VCaP (cell line): Measurements from ENCODE around the gene TMEM117.

Experiments
- H3K27ac ChIP-seq: fragments of 450-650 bp; 2 replicates; pipeline ENCODE4 v1.5.1; 2017
- TF ChIP-seq, protein P1 (sequence below): fragments of 450-650 bp; conservative IDR thresholded peaks from 2 replicates; pipeline ENCODE4 v1.5.1; 2017; ENCODE audit warnings: mild to moderate bottlenecking, moderate library complexity

The TMEM117 gene

DNA sequence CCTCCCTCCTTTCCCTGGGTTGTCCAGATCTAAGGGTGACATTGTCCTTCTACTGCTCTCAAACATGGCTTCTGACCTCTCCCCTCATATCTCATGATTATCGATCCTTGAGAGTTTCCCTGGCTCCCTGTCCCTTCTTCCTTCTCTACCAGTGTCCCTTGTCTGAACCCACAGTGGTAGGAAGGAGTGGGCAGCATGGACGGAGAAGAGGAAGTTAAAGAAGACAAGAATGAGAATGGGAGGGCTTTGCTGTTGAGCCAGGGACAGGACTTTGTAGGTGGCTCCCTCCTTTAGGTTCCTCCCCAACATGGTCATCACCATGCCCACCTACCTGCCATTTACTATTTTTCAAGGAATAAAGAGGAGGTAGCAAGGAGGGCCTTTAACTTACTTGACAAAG lies 166.7 kb downstream of the TMEM117 start:
- TF ChIP-seq, protein P1, sequence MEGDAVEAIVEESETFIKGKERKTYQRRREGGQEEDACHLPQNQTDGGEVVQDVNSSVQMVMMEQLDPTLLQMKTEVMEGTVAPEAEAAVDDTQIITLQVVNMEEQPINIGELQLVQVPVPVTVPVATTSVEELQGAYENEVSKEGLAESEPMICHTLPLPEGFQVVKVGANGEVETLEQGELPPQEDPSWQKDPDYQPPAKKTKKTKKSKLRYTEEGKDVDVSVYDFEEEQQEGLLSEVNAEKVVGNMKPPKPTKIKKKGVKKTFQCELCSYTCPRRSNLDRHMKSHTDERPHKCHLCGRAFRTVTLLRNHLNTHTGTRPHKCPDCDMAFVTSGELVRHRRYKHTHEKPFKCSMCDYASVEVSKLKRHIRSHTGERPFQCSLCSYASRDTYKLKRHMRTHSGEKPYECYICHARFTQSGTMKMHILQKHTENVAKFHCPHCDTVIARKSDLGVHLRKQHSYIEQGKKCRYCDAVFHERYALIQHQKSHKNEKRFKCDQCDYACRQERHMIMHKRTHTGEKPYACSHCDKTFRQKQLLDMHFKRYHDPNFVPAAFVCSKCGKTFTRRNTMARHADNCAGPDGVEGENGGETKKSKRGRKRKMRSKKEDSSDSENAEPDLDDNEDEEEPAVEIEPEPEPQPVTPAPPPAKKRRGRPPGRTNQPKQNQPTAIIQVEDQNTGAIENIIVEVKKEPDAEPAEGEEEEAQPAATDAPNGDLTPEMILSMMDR, result no peak
- no peak overlapping the region for H3K27ac ChIP-seq

DNA sequence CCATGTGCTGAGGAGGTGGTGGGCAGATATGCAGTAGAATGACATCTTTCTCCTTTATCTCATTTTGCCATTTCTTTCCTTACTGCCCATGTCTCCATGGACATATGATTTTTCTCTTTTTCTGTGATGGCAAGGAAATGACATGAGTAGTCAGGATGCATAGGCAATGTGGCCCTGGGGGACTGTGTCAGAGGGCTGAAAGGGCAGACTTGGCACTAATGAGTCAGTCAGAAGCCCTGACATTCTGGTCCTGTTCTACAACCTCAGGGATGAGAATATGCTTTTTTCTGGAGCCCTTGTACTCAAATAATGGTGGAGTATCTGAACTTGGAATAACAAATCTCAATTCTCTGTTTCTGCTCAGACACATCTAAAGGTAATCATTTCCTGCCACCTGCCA lies 167.8 kb downstream of the TMEM117 start:
- TF ChIP-seq, protein P1, result no peak
- no peak overlapping the region for H3K27ac ChIP-seq

DNA sequence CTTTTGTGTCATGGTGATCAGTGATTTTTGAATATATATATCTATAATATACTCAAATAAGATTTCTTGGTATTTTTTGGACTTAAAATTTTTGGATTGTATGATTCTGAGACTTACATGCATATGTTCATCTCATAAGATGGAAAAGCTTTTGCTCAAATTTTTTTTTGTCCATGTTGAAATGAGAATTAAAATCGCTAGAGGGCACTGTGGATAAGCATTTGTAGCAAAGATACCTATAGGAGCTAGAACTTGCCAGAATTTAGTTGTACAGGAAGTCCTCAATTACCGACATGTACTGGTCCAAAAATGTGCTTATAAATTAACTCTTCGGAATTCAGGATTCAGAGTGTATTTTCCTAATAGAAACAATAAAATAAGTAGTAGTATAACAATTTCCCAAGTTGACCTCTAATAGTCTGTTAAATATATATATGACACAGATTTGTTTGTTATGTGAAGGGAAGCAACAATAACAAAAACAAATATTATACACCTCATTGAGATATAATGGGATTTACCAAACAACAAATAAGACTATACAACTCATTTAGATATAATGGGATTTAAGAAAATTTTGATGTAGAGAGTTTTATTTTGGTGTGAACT lies 179.6 kb downstream of the TMEM117 start:
- TF ChIP-seq, protein P1, result peak; percentile 80

DNA sequence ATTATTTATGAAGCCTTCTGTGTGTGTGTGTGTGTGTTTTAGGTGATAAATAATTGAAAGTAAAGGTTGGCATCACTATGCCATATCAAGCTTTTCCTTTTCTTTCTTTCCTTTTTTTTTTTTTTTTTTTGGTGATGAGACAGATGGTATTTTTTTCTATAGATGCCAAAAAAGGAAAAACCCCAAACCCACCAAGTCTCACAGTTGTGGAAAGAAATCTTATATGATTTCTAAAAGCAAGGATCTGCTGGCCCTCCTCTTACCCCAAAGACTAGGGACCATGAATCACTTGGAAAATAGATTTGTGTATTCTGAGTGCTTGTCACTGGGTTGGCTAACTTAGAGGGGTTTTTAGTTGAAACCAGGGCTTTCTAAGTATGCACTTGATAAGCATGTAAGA lies 181.3 kb downstream of the TMEM117 start:
- TF ChIP-seq, protein P1, result no peak
- no peak overlapping the region for H3K27ac ChIP-seq

More for the DNA sequence above, 179.6 kb downstream of the TMEM117 start:
- H3K27ac ChIP-seq, result no peak overlapping the region

DNA sequence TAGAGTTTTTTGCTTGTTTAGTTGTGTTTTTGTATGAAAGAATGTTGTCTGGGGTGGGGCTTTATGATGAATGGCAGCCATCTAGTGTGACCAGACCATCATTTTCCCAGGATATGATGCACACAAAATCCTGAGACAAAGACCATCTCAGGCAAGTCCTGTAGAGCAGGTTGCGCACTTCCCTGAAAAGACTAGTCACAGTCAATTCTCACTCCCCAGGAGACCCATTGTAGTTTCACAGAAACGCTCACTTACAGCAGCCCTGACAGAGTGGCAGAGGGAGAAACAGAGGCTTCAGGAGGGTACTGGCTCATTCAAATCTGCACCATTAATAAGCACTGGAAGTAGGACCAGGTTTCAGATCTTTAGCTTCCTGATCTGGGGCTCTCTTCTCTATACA lies 183.2 kb downstream of the TMEM117 start:
- H3K27ac ChIP-seq, result no peak overlapping the region
- TF ChIP-seq, protein P1, result no peak

DNA sequence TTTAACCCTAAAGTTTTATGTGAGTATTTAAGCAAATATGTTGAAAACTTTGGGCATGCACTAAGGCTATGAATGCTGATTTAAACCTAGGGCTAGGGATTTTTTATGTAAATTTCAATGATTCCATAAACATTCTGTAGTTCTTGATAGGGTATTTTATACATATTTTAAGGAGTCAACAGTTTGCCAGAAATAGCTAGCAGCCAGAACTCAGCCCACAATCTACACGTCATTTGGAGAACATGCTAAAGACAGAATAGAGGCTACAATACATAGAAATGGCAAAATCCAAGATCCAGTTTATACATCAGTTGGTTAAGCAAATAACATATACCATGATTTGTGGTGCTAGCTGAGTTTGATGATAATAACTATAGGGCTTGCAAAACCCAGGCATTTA lies 184.7 kb downstream of the TMEM117 start:
- no peak overlapping the region for H3K27ac ChIP-seq
- TF ChIP-seq, protein P1, result no peak

DNA sequence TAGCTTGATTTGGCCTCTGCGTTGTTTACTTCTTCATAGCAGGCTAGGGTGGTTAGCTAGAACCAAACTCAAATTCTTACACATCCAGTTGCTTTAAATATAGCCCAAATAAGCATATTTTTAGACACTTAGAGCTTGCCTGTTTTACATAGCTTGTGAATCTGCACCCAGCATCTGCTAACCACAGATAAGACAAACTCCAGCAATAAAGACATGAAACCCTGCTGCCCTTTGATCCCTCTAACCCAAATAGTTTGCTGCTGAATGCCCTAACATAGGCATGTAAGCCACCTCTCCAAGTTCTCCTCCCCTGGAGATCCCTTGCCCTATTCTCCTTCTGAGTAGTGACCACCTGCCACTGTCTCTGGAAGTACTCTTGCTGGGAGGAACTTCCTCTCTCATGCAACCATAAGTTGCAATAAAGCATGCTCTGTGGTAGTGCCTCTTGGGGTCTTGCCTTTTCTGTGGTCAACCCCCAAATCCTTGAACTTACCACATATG lies 185.6 kb downstream of the TMEM117 start:
- no peak overlapping the region for H3K27ac ChIP-seq
- TF ChIP-seq, protein P1, result no peak
